GM10266 (cell line): ENCODE data around the gene SORCS1.
A peak's percentile ranks its signal among the peaks of the same experiment; 100 is the strongest.

ENCODE experiments used
- DNase-seq: peaks from one replicate; pipeline ENCODE4 v3.0.0; 2012; ENCODE audit errors: extremely low spot score
- TF ChIP-seq, protein P1 (sequence below): IDR thresholded peaks from 2 replicates; pipeline ENCODE4 v1.5.1; 2012; ENCODE audit warnings: mild to moderate bottlenecking, low read depth; ENCODE audit not compliant: control insufficient read depth, insufficient read depth; ENCODE audit errors: missing control alignments

The SORCS1 gene

DNA sequence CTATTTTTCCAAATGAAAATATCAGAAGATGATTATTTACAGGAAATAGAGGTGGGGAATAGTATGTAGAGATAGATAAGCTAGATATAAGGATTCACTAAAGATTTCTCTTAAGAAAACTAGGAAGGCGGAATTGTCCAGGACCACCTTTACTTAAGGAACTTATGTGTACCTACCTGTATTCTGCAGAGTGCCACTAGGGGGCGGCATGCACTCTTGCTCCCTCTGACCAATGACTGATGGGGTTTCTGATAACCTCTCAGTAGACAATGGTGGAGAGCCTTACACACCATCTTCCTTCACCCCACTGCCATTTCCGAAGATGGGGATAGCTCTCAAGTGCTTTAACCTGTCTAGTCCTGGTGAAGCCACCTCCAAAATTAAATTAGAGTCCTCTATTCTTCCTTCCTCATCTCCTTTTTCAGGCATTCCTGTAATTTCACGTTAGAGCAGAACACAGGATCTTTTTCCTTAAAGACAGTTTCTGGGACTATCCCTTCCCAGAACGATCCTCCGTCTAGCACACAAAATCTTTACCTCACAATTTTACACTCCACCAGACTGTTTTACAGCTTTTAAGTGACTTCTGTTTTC is 453.1 kb downstream of the SORCS1 start:
- TF ChIP-seq, protein P1, sequence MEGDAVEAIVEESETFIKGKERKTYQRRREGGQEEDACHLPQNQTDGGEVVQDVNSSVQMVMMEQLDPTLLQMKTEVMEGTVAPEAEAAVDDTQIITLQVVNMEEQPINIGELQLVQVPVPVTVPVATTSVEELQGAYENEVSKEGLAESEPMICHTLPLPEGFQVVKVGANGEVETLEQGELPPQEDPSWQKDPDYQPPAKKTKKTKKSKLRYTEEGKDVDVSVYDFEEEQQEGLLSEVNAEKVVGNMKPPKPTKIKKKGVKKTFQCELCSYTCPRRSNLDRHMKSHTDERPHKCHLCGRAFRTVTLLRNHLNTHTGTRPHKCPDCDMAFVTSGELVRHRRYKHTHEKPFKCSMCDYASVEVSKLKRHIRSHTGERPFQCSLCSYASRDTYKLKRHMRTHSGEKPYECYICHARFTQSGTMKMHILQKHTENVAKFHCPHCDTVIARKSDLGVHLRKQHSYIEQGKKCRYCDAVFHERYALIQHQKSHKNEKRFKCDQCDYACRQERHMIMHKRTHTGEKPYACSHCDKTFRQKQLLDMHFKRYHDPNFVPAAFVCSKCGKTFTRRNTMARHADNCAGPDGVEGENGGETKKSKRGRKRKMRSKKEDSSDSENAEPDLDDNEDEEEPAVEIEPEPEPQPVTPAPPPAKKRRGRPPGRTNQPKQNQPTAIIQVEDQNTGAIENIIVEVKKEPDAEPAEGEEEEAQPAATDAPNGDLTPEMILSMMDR: peak; percentile 76
- DNase-seq: peak; percentile 53

DNA sequence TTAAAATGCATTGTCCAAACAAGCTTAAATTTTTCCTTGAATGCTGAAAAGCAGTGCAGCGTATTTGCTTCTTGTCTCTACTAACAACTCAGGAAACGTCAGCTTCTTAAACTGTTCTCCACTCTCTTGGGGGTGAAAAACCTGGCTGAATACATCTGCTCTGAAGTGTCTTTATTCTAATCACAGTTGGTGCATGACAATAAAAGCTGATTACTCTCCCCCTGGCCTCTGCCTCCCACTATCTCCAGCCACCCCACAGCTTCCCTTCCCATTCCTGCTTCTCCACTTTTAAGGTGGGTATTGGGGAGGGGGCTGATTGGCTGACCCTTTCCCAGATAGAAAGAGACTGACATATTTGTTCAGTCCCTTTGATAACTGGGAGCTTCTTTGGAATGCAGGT is 456.0 kb downstream of the SORCS1 start:
- TF ChIP-seq, protein P1: no peak
- DNase-seq: no peak

DNA sequence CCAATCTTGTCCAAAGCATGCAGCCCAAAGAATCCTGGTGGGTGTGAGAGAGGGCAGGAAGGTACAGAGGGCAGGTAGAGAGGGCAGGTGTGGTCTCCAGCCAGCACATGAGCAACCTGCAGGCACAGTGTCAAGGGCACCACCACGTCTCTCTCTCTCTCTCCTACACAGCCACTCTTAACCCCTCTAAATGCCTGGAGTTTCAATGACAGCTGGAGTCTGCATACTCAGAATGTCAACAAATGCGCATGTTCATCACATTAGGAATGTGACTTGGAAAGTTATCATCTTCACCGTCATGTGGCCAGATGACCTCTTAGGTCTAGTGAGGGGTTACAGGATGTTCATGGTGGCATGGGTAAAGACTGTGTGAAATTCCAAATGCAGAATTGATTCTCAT is 456.8 kb downstream of the SORCS1 start:
- TF ChIP-seq, protein P1: no peak
- no peak for DNase-seq

DNA sequence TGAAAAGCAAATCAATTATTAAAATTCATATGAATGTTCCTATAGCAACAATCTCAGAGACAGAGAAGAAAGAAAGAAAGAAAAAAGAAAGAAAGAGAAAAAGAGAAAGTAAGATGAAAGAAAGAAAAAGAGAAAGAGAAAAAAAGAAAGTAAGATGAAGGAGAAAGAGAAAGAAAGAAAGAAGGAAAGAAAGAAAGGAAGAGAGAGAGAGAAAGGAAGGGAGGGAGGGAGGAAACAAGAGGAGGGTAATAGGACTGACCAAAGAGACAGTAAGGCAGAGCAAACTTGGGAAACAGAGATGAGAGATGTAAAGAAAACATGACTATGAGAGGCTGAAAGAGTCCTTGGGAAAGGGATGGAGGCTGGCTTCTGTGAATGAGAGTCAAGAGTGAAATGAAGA is 458.4 kb downstream of the SORCS1 start:
- TF ChIP-seq, protein P1: no peak
- DNase-seq: no peak

DNA sequence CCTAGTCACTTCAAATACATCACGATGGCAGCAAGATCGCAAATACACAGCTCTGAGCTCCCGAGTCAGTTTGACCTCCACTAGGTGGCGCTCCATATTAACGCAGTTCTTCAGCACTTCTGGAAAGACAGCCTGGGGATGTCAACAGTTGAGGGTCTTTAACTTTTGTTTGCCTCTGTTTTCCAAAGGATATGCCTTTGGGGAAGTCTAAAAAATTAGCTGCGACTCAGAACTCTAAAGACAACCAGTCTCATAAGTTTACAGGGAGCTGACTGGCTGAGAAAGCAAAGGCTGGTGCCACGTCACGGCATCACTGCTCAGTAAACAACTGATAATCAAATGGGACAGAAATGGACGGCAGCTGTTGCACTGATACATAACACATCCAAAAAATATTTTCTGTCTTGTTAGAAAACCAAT is 458.8 kb downstream of the SORCS1 start:
- TF ChIP-seq, protein P1: peak; percentile 85
- DNase-seq: peak; percentile 24

DNA sequence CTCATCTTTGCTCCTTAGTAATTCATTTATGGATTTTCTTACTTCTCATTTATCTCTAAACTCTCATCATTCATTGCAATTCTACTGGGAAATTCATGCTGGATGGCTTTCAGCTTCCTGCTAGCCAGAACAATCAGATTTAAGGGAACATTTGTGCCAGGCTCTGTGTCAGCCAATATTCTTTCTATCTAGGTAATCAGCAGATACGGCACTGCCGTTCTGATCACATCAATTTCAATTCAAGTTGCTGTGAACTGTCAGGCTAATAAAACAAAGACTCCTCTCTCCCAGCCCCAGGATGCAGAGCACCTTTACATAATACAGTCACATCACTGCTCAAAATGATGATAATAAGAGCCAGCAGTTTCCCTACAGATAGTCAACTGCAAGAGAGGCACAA is 468.3 kb downstream of the SORCS1 start:
- no peak for DNase-seq
- TF ChIP-seq, protein P1: no peak

DNA sequence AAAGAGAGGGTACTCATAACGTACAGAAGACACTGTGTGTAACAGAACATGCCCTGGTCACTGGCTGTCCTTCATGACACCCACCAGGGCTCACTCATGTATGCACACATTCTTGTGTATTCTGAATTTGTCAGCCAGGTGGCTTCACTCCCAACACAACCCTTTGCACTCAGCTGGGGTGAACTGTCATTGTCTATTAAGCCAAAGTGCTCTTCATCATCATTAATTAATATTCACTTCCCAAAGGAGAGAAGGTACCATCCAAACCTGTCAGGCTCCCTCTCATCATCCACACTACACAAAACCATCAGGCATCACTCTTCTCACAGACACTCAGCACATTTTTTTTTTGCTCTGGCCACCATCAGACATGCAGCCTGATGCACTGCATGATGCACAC is 469.8 kb downstream of the SORCS1 start:
- no peak for DNase-seq
- TF ChIP-seq, protein P1: no peak
